GM19239 (cell line): ENCODE measurements around the gene CGB3.

Source experiments
- DNase-seq: peaks from one replicate; pipeline ENCODE4 v3.0.0; 2011; ENCODE audit warnings: low spot score; ENCODE audit not compliant: insufficient read length
- FAIRE-seq: peaks from 2 replicates; lab custom pipeline; 2011; peaks lifted over from hg19 to GRCh38; lab: Jason Lieb, UNC

The CGB3 gene

DNA sequence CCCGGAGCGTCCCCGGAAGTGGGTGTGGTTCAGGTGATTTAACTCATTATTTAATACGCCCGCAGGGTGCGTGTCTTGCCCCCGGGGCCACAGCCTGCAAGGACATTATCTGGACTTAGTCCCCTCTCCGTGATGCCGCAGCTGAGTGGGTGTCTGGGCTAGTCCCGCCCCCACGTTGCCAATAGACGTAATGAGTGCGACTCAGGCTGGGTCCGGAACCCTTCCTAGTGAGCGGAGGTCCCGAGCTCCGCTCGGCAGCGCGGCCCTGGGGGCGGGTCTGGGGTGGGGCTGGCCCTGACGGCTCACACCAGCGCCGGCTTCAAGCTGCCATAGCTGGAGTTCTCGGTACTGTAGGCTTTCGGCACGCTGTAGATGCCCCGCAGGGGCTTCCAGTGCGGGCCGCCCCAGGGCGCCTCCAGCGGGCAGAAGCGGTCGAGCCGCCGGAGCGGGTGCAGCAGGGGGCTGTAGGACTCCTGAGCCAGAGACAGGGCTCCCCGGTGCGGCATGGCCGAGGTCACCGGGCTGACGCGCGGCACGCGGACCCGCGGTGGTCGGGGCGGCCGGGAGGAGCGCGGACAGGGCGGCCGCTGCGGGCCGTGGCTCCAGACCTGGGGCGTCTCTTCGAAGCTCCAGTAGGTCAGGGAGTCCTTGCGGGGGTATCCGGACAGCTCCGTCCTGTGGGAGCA lies 6.3 kb downstream of the CGB3 start:
- FAIRE-seq = no peak
- peak; percentile 85 for DNase-seq

GRCh38 chr19:49017041-49017665 lies 7.0 kb downstream of the CGB3 start, which contains the start of gene LHB:
LHB (minus strand) TSS chr19:49017091; CDS start chr19:49017081, 10 bp downstream.
- DNase-seq (no peak), FAIRE-seq (no peak)

GRCh38 chr19:49016067-49016839 lies 7.9 kb downstream of the CGB3 start:
- DNase-seq (no peak), FAIRE-seq (no peak)

DNA sequence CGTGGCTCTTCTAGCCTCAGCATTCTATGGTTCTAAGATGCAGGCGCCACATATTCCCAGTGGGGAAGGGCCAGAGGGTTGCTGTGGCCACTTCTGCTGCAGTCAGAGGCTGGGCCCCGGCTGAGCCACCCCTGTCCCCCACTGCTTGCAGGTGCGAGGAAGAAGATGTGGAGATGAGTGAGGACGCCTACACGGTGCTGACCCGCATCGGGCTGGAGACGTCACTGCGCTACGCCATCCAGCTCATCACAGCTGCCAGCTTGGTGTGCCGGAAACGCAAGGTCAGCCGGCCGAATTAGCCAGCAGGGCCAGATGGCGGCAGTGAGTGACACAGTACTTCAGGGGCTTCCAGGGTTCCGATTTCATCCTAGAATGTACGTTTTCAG lies 9.3 kb downstream of the CGB3 start:
- no peak for DNase-seq
- FAIRE-seq = no peak

- DNase-seq = no peak
- FAIRE-seq = no peak
These were observed 9.8 kb downstream of the CGB3 start for GRCh38 chr19:49014123-49014869.

DNA sequence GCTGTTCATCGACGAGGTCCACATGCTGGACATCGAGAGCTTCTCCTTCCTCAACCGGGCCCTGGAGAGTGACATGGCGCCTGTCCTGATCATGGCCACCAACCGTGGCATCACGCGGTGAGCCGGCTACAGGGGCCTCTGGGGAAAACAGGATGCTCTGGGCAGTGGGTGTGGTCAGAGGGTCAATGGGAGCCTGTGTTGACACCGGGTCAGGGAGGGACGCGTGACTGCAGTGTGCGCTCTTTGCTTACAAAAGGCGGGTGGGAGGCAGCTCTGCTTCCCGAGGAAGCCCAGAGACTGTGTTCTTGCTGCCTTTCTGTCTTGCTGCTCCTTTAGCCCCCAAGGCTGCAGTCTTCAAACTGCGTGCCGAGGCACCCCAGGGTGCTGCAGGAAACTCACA lies 12.9 kb downstream of the CGB3 start:
- FAIRE-seq (no peak), DNase-seq (no peak)

- no peak for DNase-seq
- no peak for FAIRE-seq
These were observed 13.7 kb downstream of the CGB3 start for GRCh38 chr19:49010453-49010852.

GRCh38 chr19:49009828-49010227 lies 14.3 kb downstream of the CGB3 start:
- no peak for FAIRE-seq
- no peak for DNase-seq

GRCh38 chr19:49006905-49007304 lies 17.2 kb downstream of the CGB3 start:
- DNase-seq = no peak
- no peak for FAIRE-seq

DNA sequence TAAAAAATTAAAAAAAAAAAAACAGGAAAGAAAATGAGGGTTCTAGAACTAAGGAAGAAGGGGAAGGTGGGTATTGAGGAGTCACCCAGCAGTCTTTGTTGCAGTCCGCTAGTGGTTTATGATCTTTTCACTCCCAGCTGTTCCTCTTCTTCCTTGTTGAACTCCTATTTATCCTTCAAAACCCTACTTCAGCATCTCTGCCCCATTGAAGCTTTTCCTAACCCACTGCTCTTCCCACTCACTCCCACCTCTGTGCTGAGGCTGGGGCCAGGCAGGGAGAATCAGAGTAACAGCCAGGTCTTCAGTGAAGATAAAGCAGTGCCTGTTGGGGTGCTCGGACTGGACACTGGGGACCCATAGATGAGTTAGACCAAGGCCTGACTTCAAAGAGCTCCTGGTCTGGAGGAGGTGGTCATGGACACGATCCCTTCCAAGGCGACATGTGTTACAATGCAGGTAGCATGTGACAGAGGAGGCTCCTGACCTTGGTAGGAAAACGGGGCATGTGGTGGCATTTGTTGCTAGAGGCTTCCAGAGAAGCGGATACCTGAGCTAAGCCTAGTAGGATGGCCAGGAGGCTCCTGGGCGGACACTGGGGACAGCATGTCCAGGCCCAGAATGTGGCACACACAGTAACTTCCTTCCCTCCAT lies 19.0 kb downstream of the CGB3 start:
- FAIRE-seq (no peak), DNase-seq (no peak)

GRCh38 chr19:49004133-49004532 lies 20.0 kb downstream of the CGB3 start:
- FAIRE-seq (no peak), DNase-seq (no peak)

GRCh38 chr19:48999481-49000325 lies 24.4 kb downstream of the CGB3 start:
- peak; percentile 40 for FAIRE-seq
- DNase-seq = no peak

- FAIRE-seq (no peak), DNase-seq (no peak)
These were observed 26.2 kb downstream of the CGB3 start for GRCh38 chr19:48997972-48998371.

GRCh38 chr19:48994035-48994386 lies 30.1 kb downstream of the CGB3 start:
- DNase-seq (no peak), FAIRE-seq (no peak)

DNA sequence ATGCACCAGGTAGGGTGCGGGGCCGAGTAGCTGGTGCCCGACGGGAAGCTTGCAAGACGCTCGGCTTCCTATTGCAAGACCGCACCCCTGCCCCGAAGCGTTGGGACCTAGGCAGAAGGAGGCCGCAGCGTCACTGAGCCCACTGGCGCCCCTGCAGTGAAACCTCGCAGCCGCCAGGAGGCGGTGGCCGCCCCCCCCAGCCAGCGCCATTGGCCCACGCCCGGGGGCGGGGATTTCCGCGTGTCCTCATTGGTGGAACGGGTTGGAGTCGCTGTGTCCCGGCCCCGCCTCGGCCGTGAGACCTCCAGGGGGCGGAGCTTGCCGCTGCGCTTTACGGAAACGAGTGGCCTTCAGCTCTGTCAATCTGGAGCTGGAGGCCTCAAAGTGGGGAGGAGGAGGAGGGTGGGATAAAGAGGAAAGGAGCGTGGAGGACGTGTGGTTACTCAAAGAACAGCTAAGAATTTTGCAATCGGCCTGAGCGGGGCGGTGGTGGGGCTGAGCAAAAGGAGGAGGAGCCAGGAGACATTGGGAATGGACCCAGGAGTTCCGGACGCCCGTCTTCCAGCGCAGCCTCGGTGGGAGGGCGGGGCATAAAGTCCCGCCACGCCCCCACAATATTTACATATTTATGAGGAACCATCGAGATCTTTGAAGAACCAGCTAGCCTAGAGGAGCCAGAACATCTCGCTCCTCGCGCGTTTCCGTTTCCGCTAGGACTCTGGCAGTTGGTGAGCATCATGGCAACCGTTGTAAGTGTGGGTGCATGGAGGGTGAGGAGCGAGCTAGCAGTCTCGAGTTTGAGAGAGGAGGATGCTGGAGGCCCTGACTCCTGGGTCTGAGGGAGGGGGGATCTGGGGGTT lies 30.7 kb downstream of the CGB3 start, which contains the start of the genes GYS1 and RUVBL2:
Gene GYS1 (minus strand): TSS at position 135 of the 860 bp plus-strand sequence. CDS start 197 bp downstream, outside the sequence.
Gene RUVBL2 (plus strand): TSS at position 713 of the 860 bp plus-strand sequence. CDS start 25 bp downstream, at position 738.
- DNase-seq (peak; percentile 96), FAIRE-seq (peak; percentile 100)

DNA sequence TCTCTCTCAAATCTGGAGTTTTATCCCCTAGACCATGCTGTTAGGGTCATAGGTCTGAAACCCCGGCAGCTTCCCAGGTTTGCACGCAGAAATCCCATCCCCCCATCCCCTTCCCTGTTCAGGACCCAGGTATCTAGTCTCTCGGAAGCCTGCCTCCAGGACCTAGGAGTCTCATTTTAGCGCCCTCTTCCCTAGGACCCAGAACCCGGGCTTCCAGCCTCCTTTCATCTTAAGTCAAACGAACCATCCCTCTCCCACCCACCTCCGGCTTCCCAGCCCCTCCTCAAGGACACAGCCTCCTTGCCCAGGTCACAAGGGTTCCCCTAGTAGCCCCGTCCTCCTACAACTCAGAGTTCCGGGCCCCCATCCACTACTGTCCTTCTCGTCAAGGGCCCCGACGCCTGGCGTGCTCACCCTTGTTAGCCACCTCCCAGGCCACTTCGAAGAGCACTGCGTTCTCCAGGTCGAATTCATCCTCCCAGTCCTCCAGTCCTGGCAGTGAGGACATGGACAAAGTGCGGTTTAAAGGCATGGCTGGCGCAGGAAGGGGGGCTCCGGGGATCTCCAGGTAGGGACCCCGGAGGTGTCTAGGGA lies 31.5 kb downstream of the CGB3 start:
- FAIRE-seq = peak; percentile 80
- no peak for DNase-seq

DNA sequence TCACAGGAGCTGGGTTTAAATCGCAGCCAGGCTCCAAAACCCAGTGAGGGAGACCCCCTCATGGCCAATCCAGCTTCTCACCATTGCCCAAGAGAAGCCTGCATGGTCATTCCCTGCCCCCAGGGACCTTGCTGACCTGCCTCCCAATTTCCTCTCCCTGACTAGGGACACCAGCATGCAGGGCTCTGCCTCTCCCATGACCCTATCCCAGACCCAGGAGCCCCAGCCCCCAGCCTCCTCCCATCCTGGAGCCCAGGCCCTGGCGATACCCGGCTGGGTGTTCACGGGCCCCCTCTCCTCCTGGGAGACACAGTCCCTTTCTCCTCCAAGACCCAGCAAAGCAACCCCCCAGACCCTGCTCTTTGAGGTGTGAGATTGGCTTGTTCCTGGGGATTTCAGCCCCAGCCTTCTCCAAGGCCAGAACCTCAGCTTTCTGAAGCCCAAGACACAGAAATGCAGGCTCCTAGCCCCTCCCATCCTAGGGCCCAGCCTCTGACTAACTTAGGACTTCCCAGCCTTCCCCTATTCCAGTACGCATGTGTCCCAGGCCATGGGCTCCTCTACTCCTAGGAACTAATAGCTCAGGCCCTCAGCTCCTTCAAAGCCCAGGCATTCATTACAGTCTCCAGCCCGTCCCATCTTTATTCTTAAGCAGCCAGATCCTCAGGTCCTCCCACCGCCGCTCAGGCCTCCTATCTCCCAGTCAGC lies 32.1 kb downstream of the CGB3 start:
- FAIRE-seq = peak; percentile 53

More for the DNA sequence above, 32.1 kb downstream of the CGB3 start:
- DNase-seq = no peak
